T-helper 22 cell (primary cell): ENCODE results near the gene TCOF1.
A peak's percentile ranks its signal among the peaks of the same experiment; 100 is the strongest.

Source experiments
- DNase-seq: peaks from one replicate; pipeline ENCODE4 v3.0.0-alpha.2; 2020; ENCODE audit warnings: low read depth

TCOF1 gene, protein sequence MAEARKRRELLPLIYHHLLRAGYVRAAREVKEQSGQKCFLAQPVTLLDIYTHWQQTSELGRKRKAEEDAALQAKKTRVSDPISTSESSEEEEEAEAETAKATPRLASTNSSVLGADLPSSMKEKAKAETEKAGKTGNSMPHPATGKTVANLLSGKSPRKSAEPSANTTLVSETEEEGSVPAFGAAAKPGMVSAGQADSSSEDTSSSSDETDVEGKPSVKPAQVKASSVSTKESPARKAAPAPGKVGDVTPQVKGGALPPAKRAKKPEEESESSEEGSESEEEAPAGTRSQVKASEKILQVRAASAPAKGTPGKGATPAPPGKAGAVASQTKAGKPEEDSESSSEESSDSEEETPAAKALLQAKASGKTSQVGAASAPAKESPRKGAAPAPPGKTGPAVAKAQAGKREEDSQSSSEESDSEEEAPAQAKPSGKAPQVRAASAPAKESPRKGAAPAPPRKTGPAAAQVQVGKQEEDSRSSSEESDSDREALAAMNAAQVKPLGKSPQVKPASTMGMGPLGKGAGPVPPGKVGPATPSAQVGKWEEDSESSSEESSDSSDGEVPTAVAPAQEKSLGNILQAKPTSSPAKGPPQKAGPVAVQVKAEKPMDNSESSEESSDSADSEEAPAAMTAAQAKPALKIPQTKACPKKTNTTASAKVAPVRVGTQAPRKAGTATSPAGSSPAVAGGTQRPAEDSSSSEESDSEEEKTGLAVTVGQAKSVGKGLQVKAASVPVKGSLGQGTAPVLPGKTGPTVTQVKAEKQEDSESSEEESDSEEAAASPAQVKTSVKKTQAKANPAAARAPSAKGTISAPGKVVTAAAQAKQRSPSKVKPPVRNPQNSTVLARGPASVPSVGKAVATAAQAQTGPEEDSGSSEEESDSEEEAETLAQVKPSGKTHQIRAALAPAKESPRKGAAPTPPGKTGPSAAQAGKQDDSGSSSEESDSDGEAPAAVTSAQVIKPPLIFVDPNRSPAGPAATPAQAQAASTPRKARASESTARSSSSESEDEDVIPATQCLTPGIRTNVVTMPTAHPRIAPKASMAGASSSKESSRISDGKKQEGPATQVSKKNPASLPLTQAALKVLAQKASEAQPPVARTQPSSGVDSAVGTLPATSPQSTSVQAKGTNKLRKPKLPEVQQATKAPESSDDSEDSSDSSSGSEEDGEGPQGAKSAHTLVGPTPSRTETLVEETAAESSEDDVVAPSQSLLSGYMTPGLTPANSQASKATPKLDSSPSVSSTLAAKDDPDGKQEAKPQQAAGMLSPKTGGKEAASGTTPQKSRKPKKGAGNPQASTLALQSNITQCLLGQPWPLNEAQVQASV (N-terminal part only)

DNA sequence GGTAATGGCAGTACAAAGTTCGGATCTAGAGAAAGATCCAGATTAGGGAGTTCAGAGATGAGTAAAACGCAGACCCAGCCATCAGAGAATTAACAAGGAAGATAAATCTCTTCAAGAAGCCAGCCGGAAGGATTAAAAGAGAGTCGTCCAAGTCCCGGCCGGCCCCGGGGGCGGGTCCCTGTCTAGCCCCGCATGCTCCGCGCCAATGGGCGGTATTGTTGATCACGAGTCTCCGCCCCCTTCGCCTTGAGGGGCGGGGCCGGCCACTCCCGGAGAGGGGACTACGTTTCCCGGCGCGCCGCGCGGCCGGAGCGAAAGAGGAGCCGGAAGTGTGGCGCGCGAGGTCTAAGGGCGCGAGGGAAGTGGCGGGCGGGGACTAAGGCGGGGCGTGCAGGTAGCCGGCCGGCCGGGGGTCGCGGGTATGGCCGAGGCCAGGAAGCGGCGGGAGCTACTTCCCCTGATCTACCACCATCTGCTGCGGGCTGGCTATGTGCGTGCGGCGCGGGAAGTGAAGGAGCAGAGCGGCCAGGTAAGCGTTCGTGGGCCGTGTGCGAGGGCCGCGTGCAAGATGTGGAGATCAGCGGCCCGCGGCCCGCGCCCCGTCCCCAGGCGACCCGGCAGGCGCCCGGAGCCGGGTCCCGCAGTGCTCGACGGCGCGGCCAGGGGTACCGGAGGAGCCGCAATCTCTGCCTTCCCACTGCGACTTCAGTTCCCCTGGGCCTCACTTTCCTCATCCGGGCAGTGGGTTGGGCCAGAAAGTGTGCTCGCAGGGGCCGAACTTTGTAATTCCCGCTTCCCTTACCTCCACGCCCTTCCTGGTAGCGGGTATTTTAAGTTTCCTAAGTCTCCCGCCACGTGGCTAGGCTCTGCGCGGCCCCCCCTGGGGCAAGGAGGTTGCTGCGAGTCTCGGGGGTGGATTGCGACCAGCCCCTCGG is at the start of gene TCOF1:
TCOF1 (plus strand) TSS at position 372 of the 935 bp plus-strand sequence; CDS start at position 422, 50 bp downstream.
- peak; percentile 90 for DNase-seq

DNA sequence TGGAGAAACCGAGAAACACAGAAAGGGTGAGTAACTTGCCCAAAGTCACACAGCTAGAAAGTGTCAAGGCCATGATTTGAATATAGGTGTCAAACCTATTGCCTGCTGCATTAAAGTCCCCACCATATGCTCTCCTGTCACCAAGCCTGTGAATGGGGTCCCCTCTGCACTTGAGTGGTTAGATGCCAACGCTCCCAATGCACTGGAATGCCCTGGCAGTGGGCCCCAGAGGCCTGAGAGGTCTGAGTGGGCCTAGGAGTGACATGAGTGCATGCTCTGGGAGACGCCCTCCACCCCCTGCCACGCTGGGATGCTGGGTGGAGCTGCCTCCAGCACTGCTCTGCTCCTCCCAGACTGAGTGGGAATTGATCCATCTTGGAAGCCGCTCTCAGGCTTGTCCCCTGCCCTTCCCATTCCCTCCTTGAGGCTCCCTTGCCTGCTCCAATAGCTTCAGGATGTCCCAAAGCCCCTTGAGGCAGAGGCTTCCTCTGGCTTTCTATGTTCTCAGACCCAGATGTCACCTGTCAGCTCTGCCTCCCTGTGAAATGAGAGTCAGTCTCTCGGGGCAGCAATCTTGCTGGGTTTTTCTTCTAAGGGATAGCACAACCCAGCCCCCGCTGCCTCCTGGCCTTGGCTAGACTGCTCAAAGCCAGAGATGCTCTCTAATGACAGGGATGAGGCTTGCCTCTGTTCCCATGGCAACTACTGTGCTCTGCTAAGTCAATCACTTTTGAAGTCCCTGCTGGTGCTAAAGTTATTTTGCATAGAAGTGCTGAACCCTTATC is 48.2 kb upstream of the TCOF1 start:
- no peak for DNase-seq

DNA sequence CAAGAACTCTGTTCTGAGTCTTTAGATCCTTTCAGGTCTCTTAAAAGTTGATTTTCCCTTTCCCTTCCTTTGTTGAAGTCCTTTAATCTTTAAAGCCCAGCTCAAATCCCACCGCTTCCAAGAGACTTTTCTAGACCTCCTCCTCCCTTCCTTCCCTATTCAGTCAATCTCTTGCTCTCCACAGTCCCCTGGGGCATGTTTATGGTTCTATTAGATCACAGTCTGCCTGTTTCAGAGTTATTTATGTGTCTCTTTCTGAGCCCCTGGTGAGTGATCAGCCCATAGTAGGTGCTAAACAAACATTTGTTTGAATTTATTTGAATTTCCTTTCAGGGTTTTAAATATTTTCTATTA is 47.6 kb upstream of the TCOF1 start:
- no peak for DNase-seq

DNA sequence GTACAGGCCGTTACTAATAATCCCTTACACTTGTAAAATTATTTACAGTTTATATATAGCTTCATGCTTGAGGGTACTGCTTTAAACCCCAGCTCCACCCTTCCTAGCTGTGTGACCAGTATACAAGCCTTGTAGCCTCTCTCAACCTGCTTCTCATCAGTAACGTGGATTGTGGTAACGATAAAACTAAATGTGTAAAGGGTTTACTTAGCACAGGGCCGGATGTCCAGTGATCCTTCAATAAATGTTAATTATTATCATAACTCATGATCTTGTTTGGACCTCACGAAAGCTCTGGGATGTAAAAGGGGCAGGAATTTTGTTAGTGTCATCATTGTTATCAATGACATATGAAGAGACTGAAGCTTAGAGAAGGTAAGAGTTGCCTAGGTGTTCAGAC is 47.3 kb upstream of the TCOF1 start:
- no peak for DNase-seq

DNA sequence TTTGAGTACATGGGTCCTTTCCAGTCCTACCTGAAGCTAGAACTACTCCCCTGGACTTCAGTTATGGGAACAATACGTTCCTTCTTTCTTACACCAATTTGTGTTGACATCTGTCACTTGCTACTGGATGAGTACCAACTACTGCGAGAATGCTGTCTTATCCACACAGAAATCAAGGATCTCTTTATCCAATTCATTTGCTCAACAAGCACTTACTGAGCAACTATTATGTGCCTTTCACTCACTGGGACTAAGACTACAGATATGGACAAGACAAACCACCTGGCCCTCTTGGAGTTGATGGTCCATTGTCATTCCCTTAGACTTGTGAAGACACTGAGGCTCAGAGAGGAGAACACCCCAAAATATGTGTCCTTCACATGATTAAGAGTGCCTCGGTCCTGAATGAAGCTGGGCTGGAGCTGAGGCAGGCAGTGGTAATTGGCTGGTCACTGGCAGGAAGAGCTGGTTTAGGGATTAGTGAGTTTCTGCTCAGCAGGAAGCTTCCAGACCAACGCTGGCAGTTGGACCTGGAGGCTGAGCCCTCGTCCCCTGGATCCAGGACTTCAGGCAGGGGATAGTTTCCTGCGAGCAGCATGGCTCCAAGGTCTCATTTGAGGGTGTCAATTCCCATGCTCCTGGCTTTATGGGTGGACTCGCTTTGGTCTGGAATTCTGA is 46.3 kb upstream of the TCOF1 start:
- DNase-seq, result no peak

DNA sequence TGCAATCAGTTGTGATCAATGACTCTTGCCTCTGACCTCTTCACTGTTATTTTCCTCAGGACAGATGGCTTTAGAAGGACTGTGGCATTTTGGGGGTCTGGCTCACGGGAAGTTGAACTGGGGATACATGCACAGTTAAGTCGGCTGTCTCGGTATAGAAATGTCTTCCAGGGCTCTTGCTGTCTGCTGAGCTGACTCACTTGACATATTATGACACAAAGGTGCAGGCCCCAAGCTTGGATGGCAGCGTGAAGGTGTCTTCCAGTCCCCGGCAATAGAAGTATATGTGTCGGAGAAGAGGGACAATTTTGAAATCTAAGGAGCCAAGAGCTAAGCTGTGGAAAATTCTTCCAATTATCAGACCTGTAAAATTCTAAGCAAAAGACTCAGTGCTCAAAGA is 45.0 kb upstream of the TCOF1 start:
- DNase-seq, result no peak

DNA sequence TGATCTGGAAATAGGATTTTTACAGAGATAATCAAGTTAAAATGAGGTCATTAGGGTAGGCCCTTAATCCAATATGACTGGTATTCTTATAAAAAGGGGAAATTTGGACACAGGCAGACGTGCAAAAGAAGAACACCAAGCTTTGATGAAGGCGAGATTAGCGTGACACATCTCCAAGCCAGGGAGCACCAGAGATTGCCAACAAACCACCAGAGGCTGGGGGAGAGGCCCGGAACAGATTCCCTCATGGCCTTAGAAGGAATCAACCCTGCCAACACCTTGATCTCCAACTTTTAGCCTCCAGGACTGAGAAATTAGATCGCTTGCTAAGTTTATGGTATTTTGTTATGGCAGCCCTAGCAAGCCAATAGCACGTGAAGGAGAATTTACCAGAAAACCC is 44.0 kb upstream of the TCOF1 start:
- no peak for DNase-seq

DNA sequence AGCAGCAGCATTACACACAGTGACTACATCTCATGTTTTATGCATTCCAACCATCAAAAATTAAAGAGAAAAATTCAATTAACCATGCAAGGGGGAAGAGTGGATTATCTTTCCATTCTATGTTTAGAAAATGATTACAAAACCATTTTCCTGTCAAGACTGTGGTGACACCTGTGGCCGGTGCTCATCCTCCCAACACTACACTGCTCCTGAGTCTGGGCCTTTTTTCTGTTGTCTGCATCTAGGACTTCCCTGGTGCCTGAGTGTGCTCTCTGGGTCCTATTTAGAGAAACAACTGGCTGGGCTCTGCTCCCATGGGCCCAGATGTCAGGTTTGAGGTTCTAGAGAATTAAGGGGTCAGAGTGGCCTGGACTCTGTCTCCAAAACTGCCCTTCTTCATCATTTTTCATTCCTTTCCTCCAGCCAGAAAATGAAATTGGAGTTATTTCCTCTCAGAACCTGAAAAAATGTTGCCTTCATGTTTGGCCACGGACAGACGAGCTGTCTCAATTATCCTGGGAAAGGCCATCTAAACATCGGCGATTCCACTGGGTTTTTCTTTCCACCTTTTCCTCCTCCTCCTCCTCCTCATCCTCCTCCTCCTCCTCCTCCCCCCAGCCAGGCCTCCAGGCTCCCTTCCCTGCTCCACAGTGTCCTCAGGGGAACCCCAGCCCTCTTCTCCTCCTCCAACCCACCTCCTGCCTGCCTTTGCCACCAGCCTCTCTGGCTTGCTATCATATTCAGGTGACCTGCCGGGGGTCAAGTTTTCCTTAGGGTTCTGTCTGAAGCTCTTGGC is 43.4 kb upstream of the TCOF1 start:
- DNase-seq, result no peak

DNA sequence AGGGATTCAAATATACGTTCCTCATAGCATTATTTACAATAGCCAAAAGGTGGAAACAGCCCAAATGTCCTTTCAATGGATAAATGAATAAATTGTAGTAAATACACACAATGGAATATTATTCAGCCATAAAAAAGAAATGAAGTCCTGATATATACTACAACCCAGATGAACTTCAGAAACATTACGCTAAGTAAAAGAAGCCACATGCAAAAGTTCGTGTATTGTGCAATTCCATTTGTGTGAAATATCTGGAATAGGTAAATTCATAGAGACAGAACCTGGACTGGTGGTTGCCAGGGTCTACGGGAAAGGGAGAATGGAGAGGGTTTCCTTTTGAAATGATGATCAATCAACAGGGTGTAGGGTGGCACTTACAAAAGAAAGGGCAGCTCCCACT is 42.3 kb upstream of the TCOF1 start:
- no peak for DNase-seq

DNA sequence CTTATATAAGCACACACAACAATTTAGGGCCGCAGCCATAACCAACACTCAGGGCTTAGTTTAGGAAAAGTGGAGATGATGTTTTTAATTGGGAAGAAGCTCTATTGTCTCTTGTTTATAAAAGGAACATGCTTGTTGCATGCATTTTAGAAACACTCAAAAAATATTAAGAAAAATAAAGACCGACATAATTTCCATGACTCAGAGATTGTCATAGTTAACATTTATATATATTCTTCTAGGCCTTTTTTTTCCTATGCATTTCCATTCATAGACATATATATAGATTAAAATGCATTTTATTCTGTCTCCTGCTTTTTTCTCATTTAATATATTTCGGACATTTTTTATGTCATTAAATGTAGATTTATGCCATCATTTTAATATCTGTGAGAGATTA is 41.2 kb upstream of the TCOF1 start:
- DNase-seq, result no peak

DNA sequence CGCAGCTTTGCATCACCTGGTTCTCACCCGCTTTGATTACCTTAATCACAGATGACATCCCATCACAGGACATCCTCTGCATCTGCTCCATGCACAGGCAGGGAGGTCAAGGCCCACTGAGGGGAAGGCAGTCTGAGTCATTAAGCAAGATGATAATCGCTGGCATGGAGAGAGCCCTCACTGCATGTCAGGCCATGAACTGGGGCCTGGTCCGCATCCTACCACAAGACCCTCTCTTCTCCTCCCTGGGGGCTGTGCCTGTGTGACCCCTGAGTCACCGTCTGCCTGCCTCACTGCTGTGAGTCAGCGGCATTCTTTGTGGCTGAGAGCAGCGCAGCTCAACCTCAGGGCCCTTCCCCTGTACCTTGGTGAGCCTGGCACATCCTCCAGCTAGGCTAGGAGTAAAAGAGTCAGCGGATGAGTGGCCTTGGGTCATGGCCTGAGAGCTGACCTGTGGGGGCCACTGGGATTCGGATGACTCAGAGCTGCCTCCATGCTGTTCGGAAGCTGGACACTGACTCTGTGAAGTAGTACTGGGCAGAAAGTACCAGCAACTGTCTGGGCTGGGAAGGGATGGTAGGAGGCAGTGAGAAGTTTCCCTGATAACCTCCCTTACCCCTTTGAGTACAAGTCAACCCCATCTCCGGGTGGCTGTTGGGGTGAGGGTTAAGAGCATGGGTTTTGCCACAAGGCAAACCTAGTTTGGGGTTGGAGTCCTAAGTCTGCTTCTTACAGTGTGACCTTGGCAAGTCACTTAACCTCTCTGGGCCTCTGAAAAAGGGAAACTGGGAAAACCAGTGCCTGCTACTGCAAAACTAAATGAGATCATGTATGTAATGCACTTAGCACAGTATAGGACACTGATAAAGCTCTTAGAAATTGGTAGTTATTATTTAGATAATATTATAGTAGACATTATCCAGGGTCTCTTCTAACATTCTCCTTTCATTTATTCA is 40.2 kb upstream of the TCOF1 start:
- DNase-seq, result no peak

DNA sequence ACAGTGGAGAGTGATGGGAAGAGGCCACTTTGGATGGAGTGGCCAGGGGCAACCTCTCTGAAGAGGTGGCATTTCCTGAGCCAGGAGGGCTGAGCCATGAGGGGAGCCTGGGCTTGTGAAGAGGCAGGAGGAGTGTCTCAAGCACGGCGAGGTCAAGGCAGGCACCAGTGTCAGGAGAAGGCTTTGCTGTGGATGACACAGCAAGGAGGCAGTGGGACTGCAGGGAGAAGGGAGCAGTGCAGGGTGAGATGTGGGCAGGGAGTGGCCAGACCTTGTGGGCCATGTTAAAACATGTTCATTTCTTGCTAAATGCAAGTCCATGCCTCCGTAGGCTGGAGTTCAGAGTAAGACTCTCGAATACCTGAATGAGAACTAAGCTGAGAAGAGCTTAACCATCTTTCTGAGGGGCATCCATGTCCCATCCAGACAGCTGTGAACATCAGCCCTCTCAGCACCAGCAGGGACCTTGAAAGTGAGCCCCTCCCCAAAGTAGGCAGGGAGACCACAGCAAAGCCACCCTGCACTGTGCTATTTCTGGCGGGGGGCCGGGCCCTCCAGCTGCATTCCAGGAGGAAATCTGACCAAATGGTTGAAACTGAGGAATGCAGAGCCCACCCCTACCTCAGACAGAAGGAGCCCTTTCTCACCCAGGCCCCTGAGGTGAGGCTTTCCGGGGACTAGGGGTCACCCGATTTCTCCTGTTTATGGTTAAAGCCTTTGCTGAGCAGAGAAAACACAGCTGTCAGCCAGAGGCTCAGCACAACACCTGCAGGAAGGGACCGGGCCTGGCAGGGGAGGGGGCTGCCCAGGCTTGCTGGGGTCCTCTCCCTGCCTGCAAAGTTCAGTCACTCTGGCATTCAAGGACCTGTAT is 38.6 kb upstream of the TCOF1 start:
- no peak for DNase-seq

DNA sequence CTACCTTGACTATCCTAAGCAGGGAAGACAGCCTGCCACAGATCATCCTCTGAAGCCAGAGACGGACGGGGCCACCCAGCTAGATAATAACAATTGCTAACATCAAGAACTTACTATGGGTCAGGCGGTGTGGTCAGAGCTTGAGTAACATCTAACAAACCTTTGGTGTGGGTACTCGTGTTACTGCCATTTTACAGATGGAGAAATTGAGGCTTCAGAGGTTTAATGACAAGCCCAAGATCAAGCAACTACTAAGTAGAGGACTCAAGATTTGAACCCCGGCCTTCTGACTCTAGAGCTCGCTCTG is 38.1 kb upstream of the TCOF1 start:
- no peak for DNase-seq

DNA sequence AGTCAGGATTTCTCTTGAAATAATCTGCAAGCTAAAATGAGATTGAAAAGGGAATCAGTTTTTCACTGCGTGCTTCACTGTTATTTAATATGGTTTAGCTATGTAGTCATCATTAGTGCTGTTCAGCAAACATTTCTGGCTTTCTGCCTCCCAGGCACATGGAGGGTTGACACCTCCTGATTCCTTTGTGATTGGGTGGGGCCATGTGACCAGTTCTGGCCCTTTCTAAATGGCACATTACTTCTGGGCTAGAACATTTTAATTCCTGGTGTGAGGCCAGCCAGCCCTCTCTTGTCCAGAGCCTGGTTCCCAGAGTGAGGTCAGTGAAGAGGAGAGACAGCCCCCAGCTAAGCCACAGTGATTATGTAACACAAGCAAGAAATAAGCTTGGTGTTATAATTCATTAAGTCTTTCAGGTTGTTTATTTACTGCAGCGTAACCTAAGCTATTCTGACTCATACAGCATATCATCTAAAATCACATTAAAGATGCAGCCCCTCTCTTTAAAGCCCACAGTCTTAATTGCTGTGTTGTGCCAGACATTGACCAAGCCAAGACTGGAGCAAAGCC is 37.4 kb upstream of the TCOF1 start:
- DNase-seq, result no peak

DNA sequence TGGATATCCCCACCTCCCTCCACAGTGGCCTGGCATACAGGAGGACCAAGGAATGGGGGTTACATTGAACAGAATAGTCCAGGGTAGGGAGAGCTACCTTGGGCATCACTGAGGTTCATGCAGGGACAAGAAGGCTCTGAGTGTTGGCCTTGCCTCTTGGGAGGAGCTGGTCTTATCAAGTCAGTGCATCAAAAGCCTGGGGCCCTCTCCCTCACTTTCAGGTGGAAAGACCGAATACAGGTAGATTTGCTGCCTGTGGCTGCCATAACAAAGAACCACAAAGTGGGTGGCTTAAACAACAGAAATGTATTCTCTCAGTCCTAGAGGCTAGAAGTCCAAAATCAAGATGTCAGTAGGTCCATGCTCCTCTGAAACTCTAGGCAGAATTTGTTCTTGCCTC is 36.3 kb upstream of the TCOF1 start:
- DNase-seq, result no peak

DNA sequence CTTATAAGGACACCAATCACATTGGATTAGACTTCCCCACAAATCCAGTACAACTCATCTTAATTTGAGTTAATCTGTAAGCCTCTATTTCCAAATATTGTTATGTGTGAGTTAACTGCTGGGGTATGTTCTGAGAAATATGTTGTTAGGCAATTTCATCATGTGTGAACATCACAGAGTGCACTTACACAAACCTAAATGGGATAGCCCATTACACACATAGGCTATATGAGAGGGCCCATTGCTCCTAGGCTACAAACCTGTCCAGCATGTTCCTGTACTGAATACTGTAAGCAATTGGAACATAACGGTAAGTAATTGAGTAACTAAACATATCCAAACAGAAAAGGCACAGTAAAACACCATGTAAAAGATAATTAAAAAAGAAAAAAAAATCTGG is 35.7 kb upstream of the TCOF1 start:
- DNase-seq, result no peak

DNA sequence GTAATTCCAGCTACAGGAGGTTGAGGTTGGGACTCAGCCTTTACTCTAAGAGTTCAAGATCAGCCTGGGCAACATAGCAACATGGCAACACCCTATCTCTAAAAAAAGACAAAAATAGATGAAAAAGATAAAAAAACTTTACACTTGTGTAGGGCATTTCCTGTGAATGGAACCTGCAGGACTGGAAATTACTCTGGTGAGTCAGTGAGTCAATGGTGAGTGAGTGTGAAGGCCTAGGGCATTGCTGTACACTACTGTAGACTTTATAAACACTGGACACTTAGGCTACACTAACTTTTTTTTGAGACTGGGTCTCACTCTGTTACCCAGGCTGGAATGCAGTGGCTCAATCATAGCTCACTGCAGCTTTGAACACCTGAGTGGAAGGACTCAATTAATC is 35.3 kb upstream of the TCOF1 start:
- DNase-seq, result no peak
